Measurements from ENCODE around the gene ERC2. TPM values are rescaled to one million over a fixed set of nuclear protein-coding genes. Genes with fewer than 3 reads are reported as not detected.

Gene ERC2
- total and polyA plus RNA-seq, 2 of the 13 experiments (the other 11 are each of a cell fraction or from before 2014, with no cell fraction given), result 0.16 to 0.22 TPM

GRCh38 chr3:55459838-55460237 lies 1008.4 kb downstream of the ERC2 start:
- FAIRE-seq, result no peak
- intact Hi-C loops (cut with micrococcal nuclease; ENCODE audit: unreplicated experiment) (no loop called here), in situ Hi-C loops (cut with HindIII; ENCODE audit: extremely low pct_ligation_motif_present, low pct_unique_long_range_greater_than_20kb) (no loop called here)
- ChIA-PET POLR2A (no interaction called here), CTCF (ENCODE audit: low intra/inter-chr PET ratio, low total read pairs) (no interaction called here)
- Histone ChIP-seq H3K9me3 (ENCODE audit: low read length) (no peaks in the 10 kb centered on the region), H3K4me1 (ENCODE audit: insufficient read depth, low read length) (no peaks in the 10 kb centered on the region), H3K27me3 (ENCODE audit: control insufficient read depth in 1 of 2, insufficient read depth in 2 of 2, low read length in 2 of 2) (no peaks in the 10 kb centered on the region; a peak in 1 of 5 replicates), H3K9ac (ENCODE audit: insufficient read depth, low read depth, low read length) (no peak overlapping the region), H3K36me3 (replicated peaks in 1 of 2; ENCODE audit: control insufficient read depth in 1 of 2, insufficient read depth in 2 of 2, low read length in 2 of 2) (no peaks in the 10 kb centered on the region), H3K27ac (ENCODE audit: extremely low read length, insufficient read depth, low read length) (no peak overlapping the region), H3K4me2 (ENCODE audit: low read depth, low read length) (no peak overlapping the region), H2AFZ (ENCODE audit: low read length) (no peak overlapping the region), H3K79me2 (ENCODE audit: insufficient read depth, low read length) (no peaks in the 10 kb centered on the region), H3K4me3 (replicated peaks in 1 of 3; ENCODE audit: insufficient read depth in 1 of 3, low read depth in 2 of 3, low read length in 3 of 3) (no peak overlapping the region), H4K20me1 (ENCODE audit: insufficient read depth, low read length) (no peaks in the 10 kb centered on the region)
- BruUV-seq (replicated peaks), result no TSS peak
- no peak for ATAC-seq
- DNase-seq (ENCODE audit: low spot score), result no peak
- TF ChIP-seq IRF2 (CRISPR knock-in tag; IDR thresholded peaks at IDR 0.05), result no peak

Small RNA genes within 50 kb of the gene (microRNA-seq; reads per million reads assigned to microRNA genes)
- gene MIR3938, result not detected

Small RNA genes within 50 kb of the gene (small RNA-seq; reads per million reads assigned to genes)
- gene MIR3938 (ENCODE audit: insufficient read depth in 2 of 3, insufficient read length in 3 of 3, low read depth in 2 of 3, low replicate concordance in 1 of 3) (0 reads per million in 3 experiments), gene RNA5SP133 (ENCODE audit: insufficient read depth in 2 of 3, insufficient read length in 3 of 3, low read depth in 2 of 3, low replicate concordance in 1 of 3) (0 reads per million in 3 experiments)

Other genes with a start within 250 kb of the ERC2 start
- gene CCDC66, start 88.7 kb upstream of the ERC2 start, total RNA-seq (2016; rRNA removed; fragmentation: Illumina TruSeq; extraction: Trizol), result 12.3 and 19.9 TPM in 2 replicates
- 7.7 and 8.4 TPM in 2 replicates for gene CCDC66, start 88.7 kb upstream of the ERC2 start, polyA plus RNA-seq (2011; rRNA removed)
- gene TASOR, start 214.8 kb upstream of the ERC2 start, total RNA-seq (2016; rRNA removed; fragmentation: Illumina TruSeq; extraction: Trizol), result 32.5 and 61.1 TPM in 2 replicates
- 15.2 and 20.1 TPM in 2 replicates for gene TASOR, start 214.8 kb upstream of the ERC2 start, polyA plus RNA-seq (2011; rRNA removed)